Large intestine (tissue), 3 donors: ENCODE measurements around the gene NLRC5. TPM values are rescaled to one million over a fixed set of nuclear protein-coding genes. Genes with fewer than 3 reads are reported as not detected.
"Not testable (repeated sequence)": the region's sequence is repeated elsewhere in the genome, so short reads cannot be mapped to it uniquely, and the experiment has no call there.

ENCODE experiments used
- DNase-seq, 2 donors: peaks; one replicate each; pipeline versions ENCODE4 v3.0.0 to v3.0.0-alpha.2; 2013
- H3K27ac ChIP-seq: one replicate; pipeline ENCODE4 v1.5.1; 2013; ENCODE audit warnings: low read length
- H3K27me3 ChIP-seq: 2 replicates; pipeline ENCODE4 v1.6.1; 2013; ENCODE audit warnings: low read length; ENCODE audit not compliant: control insufficient read depth, insufficient read depth
- H3K36me3 ChIP-seq: 2 replicates; pipeline ENCODE4 v1.6.1; 2013; ENCODE audit warnings: low read length; ENCODE audit not compliant: control insufficient read depth, insufficient read depth
- H3K4me1 ChIP-seq: one replicate; pipeline ENCODE4 v1.6.1; 2013; ENCODE audit warnings: low read length; ENCODE audit not compliant: control insufficient read depth, insufficient read depth
- H3K4me3 ChIP-seq: one replicate; pipeline ENCODE4 v1.5.1; 2013; ENCODE audit warnings: low read length
- H3K9me3 ChIP-seq: one replicate; pipeline ENCODE4 v1.6.1; 2013; ENCODE audit warnings: mild to moderate bottlenecking, low read depth, low read length, moderate library complexity; ENCODE audit not compliant: control insufficient read depth
- WGBS: methylation state at CpG from one replicate; pipeline ENCODE4 v1.1.5; 2013; ENCODE audit warnings: low lambda C conversion rate; ENCODE audit not compliant: insufficient coverage; 5-methylcytosine and 5-hydroxymethylcytosine counted together
- polyA plus RNA-seq: library from polyadenylated mRNA; unstranded; fragments of 120-200 nt; gene quantifications from one replicate; pipeline ENCODE4 v1.2.1, GENCODE V29; 2013

The NLRC5 gene
- polyA plus RNA-seq, 1 donor = 11.1 TPM

DNA sequence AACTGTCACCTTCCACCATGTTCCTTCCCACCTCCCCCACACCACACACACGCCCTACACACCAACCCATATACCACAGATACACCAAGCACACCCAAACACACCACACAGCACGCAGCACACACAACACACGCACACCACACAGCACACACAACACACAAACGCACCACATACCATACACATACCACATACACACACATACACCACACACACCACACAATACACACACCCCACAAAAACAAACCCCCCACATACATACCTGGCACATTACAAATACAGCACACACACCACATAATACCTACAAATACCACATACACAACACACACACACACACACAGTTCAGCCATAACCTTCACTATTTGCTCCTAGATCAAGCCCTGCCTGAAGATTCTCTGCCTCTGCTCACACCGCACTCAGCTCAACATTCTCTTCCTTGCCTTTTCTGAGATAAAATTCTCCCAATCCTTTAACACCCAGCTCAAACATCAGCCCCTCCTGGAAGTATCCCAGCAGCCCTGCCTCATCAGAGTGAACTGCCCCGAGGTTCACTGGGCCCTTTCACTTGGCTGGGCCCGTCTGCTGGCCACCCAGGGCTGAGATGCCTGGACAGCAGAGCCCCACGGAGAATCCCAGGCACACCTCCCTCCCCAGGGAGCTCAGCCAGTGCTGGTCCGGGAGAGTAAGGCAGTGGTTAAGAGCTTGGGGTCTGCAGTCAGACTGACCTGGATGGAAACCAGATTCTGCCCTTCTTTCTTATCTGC, 71.1 kb downstream of the NLRC5 start:
- no peak for DNase-seq
- Histone ChIP-seq H3K4me3 (no peak overlapping the region), H3K36me3 (no peaks in the 10 kb centered on the region), H3K27ac (no peak overlapping the region), H3K9me3 (no peaks in the 10 kb centered on the region), H3K4me1 (no peaks in the 10 kb centered on the region), H3K27me3 (no peaks in the 10 kb centered on the region)
- WGBS = 80% methylated on average over 1 of the region's 9 CpGs

DNA sequence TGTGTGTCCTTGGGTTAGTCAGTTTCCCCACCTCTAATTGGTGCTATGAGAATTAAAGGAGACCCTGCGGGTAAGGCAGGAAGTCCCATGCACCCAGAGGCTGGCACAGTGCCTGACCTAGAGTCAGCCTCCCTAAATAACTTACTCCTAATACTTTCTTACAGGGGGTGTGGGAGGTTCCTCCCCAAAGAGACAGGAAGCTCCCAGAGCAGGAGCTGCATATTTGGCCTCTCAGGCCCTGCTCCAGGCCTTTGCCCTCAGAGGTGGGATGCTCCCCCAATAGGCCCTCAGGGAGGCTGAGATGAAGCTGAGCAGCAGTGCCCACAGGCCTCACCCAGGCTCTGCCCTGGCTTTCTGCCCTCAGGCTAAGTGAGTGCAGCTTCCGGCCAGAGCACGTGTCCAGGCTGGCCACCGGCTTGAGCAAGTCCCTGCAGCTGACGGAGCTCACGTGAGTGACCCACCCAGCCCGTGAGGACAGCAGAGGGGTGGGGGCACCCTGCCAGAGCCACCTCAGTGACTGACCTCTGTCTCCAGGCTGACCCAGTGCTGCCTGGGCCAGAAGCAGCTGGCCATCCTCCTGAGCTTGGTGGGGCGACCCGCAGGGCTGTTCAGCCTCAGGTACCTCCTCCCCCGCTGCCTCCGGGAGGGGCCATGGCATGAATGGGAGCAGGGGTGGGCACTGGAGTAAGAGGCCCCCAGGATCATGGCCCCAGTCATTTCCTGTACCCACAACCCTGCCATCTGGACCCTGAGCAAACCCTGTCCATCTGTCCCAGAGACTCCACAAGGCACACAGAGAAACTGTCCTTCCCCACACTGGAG, 71.9 kb downstream of the NLRC5 start:
- H3K9me3 ChIP-seq = no peaks in the 10 kb centered on the region
- H3K27ac ChIP-seq = no peak overlapping the region
- no peak for DNase-seq
- no peaks in the 10 kb centered on the region for H3K27me3 ChIP-seq
- no CpG with 5 or more reads among the region's 11 CpGs for WGBS
- H3K4me3 ChIP-seq = no peak overlapping the region
- H3K36me3 ChIP-seq = no peaks in the 10 kb centered on the region
- no peaks in the 10 kb centered on the region for H3K4me1 ChIP-seq

- DNase-seq = peak in 1 of 2 donors; percentile 23
- no CpG with 5 or more reads among the region's 8 CpGs for WGBS
- no peaks in the 10 kb centered on the region for H3K36me3 ChIP-seq
- H3K27me3 ChIP-seq = no peaks in the 10 kb centered on the region
- H3K4me3 ChIP-seq = no peak overlapping the region
- H3K27ac ChIP-seq = no peak overlapping the region
- no peaks in the 10 kb centered on the region for H3K4me1 ChIP-seq
- H3K9me3 ChIP-seq = no peaks in the 10 kb centered on the region
Measured at GRCh38 chr16:57062329-57062728, 73.0 kb downstream of the NLRC5 start.

GRCh38 chr16:57063189-57063588, 73.8 kb downstream of the NLRC5 start:
- not testable (repeated sequence) for DNase-seq, H3K36me3 ChIP-seq, H3K9me3 ChIP-seq, H3K4me1 ChIP-seq, H3K4me3 ChIP-seq, H3K27ac ChIP-seq, H3K27me3 ChIP-seq
- WGBS = no CpG with 5 or more reads among the region's 8 CpGs

GRCh38 chr16:57064995-57065394, 75.6 kb downstream of the NLRC5 start:
- DNase-seq = no peak
- H3K27me3 ChIP-seq = peaks cover 3% of the 10 kb centered on the region
- no CpG with 5 or more reads among the region's 5 CpGs for WGBS
- no peaks in the 10 kb centered on the region for H3K36me3 ChIP-seq
- no peak overlapping the region for H3K27ac ChIP-seq
- H3K9me3 ChIP-seq = no peaks in the 10 kb centered on the region
- no peak overlapping the region for H3K4me3 ChIP-seq
- no peaks in the 10 kb centered on the region for H3K4me1 ChIP-seq

GRCh38 chr16:57066625-57067024, 77.3 kb downstream of the NLRC5 start:
- Histone ChIP-seq H3K27ac (no peak overlapping the region), H3K4me1 (no peaks in the 10 kb centered on the region), H3K9me3 (no peaks in the 10 kb centered on the region), H3K4me3 (no peak overlapping the region), H3K27me3 (peaks cover 3% of the 10 kb centered on the region), H3K36me3 (no peaks in the 10 kb centered on the region)
- no peak for DNase-seq
- no CpG with 5 or more reads among the region's 4 CpGs for WGBS

DNA sequence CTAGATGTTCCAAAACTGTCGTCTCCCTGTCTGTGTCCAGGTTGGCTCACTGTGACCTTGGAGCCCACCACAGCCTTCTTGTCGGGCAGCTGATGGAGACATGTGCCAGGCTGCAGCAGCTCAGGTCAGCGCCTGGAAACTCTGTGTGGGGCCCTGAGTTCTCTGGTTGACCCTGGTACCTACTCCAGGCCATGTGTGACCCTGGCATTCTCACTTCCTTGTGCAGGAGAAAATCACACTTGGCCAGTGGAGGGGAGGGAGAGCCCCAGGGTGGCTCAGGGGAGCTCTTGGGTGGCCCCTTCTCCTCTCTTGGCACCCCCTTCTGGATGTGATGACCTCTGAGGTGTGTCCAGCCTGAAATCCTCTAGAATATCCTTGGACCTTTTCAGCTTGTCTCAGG, 78.0 kb downstream of the NLRC5 start:
- DNase-seq = no peak
- Histone ChIP-seq H3K27ac (no peak overlapping the region), H3K4me1 (no peaks in the 10 kb centered on the region), H3K9me3 (no peaks in the 10 kb centered on the region), H3K27me3 (peaks cover 3% of the 10 kb centered on the region), H3K4me3 (no peak overlapping the region), H3K36me3 (no peaks in the 10 kb centered on the region)
- WGBS = no CpG with 5 or more reads among the region's 3 CpGs

DNA sequence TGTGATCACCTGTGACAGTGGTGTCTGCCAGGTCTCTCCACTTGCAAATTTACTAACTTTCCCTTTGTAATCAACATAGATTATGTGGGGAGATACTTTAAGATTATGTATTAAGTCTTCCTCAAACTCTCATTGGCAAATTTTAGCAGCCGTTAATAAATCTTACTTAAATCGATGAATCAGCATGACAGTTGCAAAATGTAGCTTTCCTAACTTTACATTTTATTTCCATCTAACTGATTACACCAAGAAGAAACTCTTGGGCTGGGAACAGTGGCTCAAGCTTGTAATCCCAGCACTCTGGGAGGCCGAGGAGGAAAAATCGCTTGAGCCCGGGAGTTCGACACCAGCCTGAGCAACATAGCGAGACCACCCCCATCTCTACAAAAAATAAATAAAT, 79.7 kb downstream of the NLRC5 start:
- Histone ChIP-seq H3K9me3 (no peaks in the 10 kb centered on the region), H3K27ac (no peak overlapping the region), H3K4me3 (no peak overlapping the region), H3K27me3 (peaks cover 3% of the 10 kb centered on the region), H3K36me3 (no peaks in the 10 kb centered on the region), H3K4me1 (no peaks in the 10 kb centered on the region)
- DNase-seq = no peak
- 90% methylated on average over 2 of the region's 7 CpGs for WGBS

GRCh38 chr16:57069635-57070370, 80.4 kb downstream of the NLRC5 start:
- DNase-seq = no peak
- no peaks in the 10 kb centered on the region for H3K36me3 ChIP-seq
- peaks cover 3% of the 10 kb centered on the region for H3K27me3 ChIP-seq
- H3K27ac ChIP-seq = no peak overlapping the region
- H3K9me3 ChIP-seq = no peaks in the 10 kb centered on the region
- H3K4me3 ChIP-seq = no peak overlapping the region
- WGBS = no CpG with 5 or more reads among the region's 8 CpGs
- H3K4me1 ChIP-seq = no peaks in the 10 kb centered on the region

GRCh38 chr16:57070424-57070823, 81.1 kb downstream of the NLRC5 start:
- H3K36me3 ChIP-seq = no peaks in the 10 kb centered on the region
- peaks cover 3% of the 10 kb centered on the region for H3K27me3 ChIP-seq
- H3K4me1 ChIP-seq = no peaks in the 10 kb centered on the region
- no peak overlapping the region for H3K27ac ChIP-seq
- no peaks in the 10 kb centered on the region for H3K9me3 ChIP-seq
- no CpG with 5 or more reads among the region's 2 CpGs for WGBS
- no peak for DNase-seq
- no peak overlapping the region for H3K4me3 ChIP-seq
